Dedifferentiated amniotic fluid mesenchymal stem cell (primary cell): ENCODE data around the gene SUSD5.

ENCODE experiments used
- DNase-seq: peaks from one replicate; pipeline ENCODE4 v3.0.0-alpha.2; 2016; ENCODE audit errors: extremely low spot score

The SUSD5 gene

DNA sequence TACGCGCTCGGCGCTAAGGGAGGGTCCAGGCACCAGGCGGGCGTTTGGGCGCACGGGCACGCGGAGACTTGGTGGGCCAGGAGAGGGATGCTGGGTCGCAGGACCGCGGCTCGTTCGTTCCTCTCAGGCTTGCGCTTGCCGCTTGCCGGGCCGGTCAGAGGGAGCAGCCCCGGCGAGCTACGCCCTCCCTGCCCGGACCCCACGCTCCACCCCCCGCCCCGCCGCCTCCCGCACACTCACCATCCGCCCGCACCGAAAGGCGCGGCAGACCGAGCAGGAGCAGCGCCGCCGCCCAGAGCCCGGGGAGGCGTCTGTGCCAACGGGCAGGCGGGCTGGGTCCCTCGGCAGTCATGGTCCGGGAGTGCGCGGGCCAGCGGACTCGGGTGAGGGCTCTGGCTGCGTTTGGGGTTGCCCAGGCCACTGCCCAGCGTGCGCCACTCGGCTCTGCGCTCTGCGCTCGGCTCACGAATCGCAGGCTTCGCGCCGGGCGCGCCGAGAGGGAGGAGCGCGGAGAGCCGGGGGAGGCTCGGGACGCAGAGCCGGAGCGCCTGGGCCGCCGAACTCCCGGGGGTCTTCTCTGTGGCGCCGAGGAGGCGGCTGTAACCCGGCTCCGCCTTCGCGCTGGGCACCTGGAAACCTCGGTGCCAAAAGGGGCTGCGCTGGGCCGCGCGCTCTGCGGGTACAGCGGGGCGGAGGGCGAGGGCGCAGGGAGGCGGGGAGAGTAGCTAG, at the start of gene SUSD5:
SUSD5 (minus strand) TSS at position 365 of the 729 bp plus-strand sequence; CDS start at position 352, 13 bp downstream.
- DNase-seq, result peak; percentile 40

- no peak for DNase-seq
Measured at GRCh38 chr3:33260104-33260503, 41.5 kb upstream of the SUSD5 start.

- DNase-seq, result no peak
Measured at GRCh38 chr3:33256249-33256648, 37.6 kb upstream of the SUSD5 start.

- DNase-seq, result no peak
Measured at GRCh38 chr3:33250712-33251111, 32.1 kb upstream of the SUSD5 start.

DNA sequence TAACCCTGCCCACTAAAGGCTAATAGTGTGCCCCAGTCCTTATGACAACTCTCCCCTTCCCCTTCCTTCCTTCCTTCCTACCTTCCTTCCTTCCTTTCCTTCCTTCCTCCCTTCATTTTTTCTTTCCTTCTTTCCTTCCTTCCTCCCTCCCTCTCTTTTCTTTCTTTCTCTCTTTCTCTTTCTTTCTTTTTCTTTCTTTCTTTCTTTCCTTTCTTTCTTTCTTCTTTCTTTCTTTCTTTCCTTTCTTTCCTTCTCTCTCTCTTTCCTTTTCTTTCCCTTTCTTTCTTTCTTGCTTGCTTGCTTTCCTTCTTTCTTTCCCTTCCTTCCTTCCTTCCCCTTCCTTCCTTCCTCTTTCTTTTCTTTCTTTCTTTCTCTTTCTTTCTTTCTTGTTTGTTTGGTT, 28.2 kb upstream of the SUSD5 start:
- no peak for DNase-seq

DNA sequence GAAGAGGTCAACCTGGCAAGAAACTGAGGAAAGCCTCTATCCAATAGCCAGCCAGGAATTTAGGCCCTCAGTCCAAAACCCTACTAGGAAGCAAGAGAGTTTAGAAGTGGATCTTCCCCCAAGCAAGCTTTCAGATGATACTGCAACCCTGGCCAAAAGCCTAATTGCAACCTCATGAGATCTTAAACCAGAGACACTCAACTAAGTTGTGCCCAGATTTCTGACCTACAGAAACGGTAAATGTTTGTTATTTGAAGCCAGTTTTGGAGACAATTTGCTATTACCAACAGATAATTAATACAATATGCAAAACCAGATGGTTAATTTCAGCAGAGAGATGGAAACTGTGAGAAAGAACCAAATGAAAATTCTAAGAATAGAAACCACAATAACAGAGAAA, 21.7 kb upstream of the SUSD5 start:
- DNase-seq, result no peak

- no peak for DNase-seq
Measured at GRCh38 chr3:33238923-33239322, 20.3 kb upstream of the SUSD5 start.

DNA sequence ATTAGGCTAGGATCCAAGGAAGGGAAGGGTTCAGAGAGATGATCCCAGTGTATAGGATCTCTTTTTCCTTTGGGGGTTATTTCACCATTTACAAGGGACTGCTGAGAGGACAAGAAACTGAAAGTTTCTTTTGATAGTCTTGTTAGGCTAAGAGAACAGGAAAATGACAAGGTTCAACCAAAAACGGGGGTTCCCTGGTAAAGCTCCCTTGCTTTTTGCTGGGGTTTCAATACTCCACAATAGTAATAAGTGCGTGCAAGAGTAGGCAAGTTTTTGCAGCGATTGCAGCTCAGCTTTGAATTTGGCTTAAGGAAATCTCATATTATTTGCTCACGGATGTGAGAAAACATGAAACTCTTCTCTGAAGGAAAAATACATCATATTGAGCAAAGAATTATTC, 18.8 kb upstream of the SUSD5 start:
- no peak for DNase-seq

- DNase-seq, result no peak
Measured at GRCh38 chr3:33236005-33236404, 17.4 kb upstream of the SUSD5 start.

DNA sequence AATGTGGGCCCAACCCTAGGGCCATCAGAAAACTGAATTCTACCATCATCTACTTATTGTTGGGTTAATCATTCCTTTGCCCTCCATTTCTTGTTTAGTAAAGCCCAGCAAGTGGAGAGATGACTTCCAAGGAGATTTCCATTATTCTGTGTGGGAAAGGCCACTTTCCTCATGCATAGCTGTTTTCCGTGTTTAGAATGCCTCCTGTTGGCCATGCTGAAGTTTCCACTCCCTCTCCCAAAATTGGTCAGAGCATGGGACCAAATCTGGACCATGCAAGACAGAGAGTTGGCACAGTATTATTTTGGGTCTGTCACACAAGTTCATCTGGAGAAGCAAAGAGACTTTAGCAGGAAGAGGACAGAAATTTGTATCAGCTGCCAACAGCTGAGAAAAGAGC, 15.3 kb upstream of the SUSD5 start:
- DNase-seq, result no peak

GRCh38 chr3:33231756-33232465, 13.3 kb upstream of the SUSD5 start:
- DNase-seq, result no peak

GRCh38 chr3:33229947-33230346, 11.3 kb upstream of the SUSD5 start:
- DNase-seq, result no peak

DNA sequence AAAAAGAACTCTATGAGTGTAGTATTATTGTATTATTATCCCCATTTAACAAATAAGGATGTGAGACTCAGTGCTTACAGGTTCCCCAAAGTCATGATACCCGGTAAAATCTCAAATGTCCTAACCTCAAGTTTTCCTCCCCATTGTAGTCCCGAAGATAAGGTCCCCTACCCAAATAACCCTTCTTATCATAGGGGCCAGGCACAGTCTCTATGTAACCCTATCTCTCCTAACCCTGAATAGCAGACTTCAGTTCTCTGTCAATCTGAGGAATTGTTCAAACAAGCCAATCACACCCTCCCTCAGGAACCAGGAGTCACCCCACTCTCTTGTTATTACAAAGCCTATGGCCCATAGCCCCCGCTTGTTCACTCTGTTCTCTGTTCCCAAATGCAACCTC, 10.5 kb upstream of the SUSD5 start:
- DNase-seq, result no peak

GRCh38 chr3:33221241-33221640, 2.6 kb upstream of the SUSD5 start:
- no peak for DNase-seq

GRCh38 chr3:33219175-33219487, 521 bp upstream of the SUSD5 start:
- no peak for DNase-seq

- DNase-seq, result no peak
Measured at GRCh38 chr3:33217866-33218445, 654 bp downstream of the SUSD5 start.

GRCh38 chr3:33215739-33216138, 2.9 kb downstream of the SUSD5 start:
- no peak for DNase-seq

DNA sequence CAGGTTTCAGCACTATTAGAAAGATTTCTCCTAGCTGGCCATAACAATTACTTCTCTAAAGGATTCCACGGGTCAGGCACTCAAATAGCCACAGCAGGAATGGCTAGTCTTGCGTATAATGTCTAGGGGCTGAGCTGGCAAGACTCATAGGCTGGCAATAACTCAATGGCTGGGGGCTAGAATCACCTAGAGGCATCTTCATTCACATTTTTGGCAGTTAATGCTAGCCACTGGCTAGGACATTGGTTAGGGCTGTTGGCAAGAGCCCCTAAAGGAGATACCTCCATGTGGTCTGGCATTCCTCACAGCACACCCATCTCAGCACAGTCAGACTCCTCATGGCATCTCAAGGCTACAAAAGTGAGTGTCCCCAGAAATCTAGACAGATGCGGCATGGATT, 6.2 kb downstream of the SUSD5 start:
- DNase-seq, result no peak

DNA sequence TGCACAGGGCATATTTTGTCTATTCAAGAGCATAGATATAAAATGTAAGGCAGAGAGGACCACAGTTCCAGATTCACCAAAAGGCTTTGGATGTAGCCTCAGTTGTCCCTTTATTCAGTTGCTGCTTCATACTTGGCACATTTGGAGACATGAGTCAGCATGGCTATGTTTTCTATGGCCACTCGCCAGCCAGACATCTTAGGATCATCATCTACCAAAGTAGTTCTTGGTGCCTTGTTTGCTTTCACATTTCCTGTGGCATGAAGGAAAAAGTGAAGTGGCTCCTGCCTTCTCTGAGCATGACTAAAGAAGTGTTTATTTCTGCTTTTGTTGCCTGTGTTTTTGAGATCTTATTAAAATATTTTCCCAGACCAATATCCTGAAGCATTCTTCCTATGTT, 7.2 kb downstream of the SUSD5 start:
- DNase-seq, result peak; percentile 45

DNA sequence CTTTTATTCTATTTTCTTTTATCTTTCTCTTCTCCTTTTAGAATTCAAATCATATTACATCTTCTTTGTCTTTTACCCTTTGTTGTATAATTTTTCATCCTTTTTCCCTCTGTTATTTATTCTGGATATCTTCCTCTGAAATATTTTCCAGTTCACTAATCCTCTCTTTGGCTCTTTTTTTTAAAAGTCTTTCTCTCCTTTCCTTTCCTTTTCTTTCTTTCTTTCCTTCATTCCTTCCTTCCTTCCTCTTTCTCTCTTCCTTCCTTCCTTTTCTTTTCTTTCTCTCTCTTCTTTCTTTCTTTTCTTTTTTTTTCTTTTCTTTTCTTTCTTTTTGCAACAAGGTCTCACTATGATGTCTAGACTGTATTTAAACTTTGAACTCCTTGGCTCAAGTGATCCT, 9.3 kb downstream of the SUSD5 start:
- no peak for DNase-seq

DNA sequence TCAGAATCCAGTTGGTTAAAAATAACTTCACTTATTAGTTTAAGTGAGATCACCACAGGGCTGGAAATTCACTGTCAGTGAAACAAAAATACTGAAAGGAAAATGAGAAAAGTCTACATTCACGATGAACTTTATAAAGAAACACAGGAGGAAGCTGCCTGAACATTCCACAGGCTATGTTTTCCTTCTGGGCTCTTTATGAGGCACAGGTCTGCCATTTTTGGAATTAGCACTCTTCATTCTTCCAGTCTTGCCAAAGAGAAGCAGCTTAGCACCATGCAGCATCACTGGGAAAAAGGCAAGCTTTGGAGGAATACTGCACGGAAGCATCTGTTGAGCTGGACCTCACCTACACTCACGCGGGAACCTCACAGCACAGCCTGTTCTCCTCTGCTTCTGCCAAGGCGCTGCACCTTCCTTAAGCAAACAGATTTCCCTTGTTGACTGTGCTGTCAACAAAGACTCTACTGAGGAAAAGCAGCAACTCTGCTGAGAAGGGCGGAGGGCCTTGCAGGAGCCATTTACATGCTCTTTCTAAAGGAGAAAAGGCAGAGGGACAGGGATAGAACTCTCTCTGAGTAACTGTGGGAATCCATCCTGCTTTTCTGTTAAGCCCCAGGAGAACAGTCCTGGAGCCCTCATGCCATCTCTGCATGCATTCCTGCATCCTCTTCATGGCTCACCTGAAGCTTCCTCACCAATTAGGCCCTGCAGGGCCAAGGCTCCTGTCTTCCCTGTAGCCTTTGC, 15.7 kb downstream of the SUSD5 start:
- DNase-seq, result no peak

DNA sequence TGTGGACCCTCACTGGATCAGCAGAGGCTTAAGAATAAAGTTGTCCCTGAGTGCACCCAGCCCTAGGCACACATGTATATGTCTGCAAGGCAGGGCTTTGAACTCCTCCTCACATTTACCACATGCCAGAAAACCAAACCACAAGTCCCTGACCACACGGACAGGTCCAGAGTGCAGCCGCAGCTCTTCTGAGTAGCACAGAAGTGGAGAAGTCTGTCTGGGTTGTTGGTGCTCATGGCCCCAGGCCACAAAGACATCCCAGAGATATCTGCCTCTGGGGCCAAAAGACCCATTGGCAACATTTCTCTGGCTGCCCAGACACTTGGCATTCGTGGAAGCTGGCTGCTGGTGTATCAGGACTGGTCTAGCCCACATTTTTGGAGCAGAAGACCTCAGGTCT, 17.4 kb downstream of the SUSD5 start:
- DNase-seq, result no peak

- no peak for DNase-seq
Measured at GRCh38 chr3:33196538-33196937, 22.1 kb downstream of the SUSD5 start.
